ENCODE measurements around the gene RNF144A. TPM values are rescaled to one million over a fixed set of nuclear protein-coding genes. Genes with fewer than 3 reads are reported as not detected.

Gene RNF144A
- total and polyA plus RNA-seq, 2 experiments from 2014 or later: 2.8 to 14.7 TPM

GRCh38 chr2:7037340-7038333 lies 120.4 kb downstream of the RNF144A start:
- Histone ChIP-seq H3K4me1 (ENCODE audit: insufficient read depth) (no peaks in the 10 kb centered on the region), H3K36me3 (ENCODE audit: insufficient read depth) (no peaks in the 10 kb centered on the region), H3K79me2 (replicated peaks; ENCODE audit: insufficient read depth) (no peaks in the 10 kb centered on the region), H3K9me2 (ENCODE audit: insufficient read depth) (no peaks in the 10 kb centered on the region), H3K27me3 (ENCODE audit: insufficient read depth) (no peaks in the 10 kb centered on the region), H4K20me1 (replicated peaks; ENCODE audit: insufficient read depth) (no peaks in the 10 kb centered on the region), H3K4me2 (no peak overlapping the region), H3K4me3 (no peak overlapping the region), H2AFZ (no peak overlapping the region), H3K27ac (ENCODE audit: low read depth) (no peak overlapping the region), H3F3A (replicated peaks; ENCODE audit: low read depth) (no peaks in the 10 kb centered on the region)
- Mint-ChIP-seq H3K27me3 (ENCODE audit: insufficient read depth, low read depth, poor library complexity) (peaks cover 8% of the 10 kb centered on the region), H3K27ac (no peak overlapping the region), H3K9me3 (no peaks in the 10 kb centered on the region; the same call in 2 of the 3 replicates), H3K36me3 (ENCODE audit: low read depth) (peaks cover 4% of the 10 kb centered on the region), H3K4me1 (no peaks in the 10 kb centered on the region), H3K4me3 (no peak overlapping the region)
- peak; percentile 79 to 96 for TF ChIP-seq CTCF (conservative IDR thresholded peaks at IDR 0.05; ENCODE audit: low read depth in 2 of 2)
- no peak for TF ChIP-seq POLR2AphosphoS5 (IDR thresholded peaks at IDR 0.05; ENCODE audit: low read depth)
- DNase-seq (ENCODE audit: low spot score) (peak; percentile 81), ATAC-seq (peak; percentile 96)

GRCh38 chr2:7040547-7040946 lies 123.3 kb downstream of the RNF144A start:
- no peaks in the 10 kb centered on the region; the same call in 2 of the 3 replicates for H3K9me3 Mint-ChIP-seq
- no peak overlapping the region for H3K4me3 ChIP-seq
- no peak for ATAC-seq
- H3K4me1 Mint-ChIP-seq: no peaks in the 10 kb centered on the region
- H3K36me3 Mint-ChIP-seq (ENCODE audit: low read depth): peaks cover 4% of the 10 kb centered on the region
- H3K79me2 ChIP-seq (replicated peaks; ENCODE audit: insufficient read depth): no peaks in the 10 kb centered on the region
- H4K20me1 ChIP-seq (replicated peaks; ENCODE audit: insufficient read depth): no peaks in the 10 kb centered on the region
- no peaks in the 10 kb centered on the region for H3K27me3 ChIP-seq (ENCODE audit: insufficient read depth)
- H3K36me3 ChIP-seq (ENCODE audit: insufficient read depth): no peaks in the 10 kb centered on the region; the same call in 1 of the 2 replicates
- no peaks in the 10 kb centered on the region for H3K4me1 ChIP-seq (ENCODE audit: insufficient read depth)
- peaks cover 8% of the 10 kb centered on the region for H3K27me3 Mint-ChIP-seq (ENCODE audit: insufficient read depth, low read depth, poor library complexity)
- H3K27ac Mint-ChIP-seq: no peak overlapping the region; the same call in 1 of the 2 replicates
- H3K4me2 ChIP-seq: no peak overlapping the region
- no peak overlapping the region for H2AFZ ChIP-seq
- no peak for TF ChIP-seq STAT1 (IDR thresholded peaks at IDR 0.05; ENCODE audit: unreplicated experiment)
- TF ChIP-seq EZH2phosphoT487 (IDR thresholded peaks at IDR 0.05; ENCODE audit: unreplicated experiment): no peak
- no peak for TF ChIP-seq JUNB (IDR thresholded peaks at IDR 0.05; ENCODE audit: unreplicated experiment)
- no peak for TF ChIP-seq CTCF (conservative IDR thresholded peaks at IDR 0.05; ENCODE audit: low read depth in 2 of 2)
- TF ChIP-seq CREB1 (CRISPR knock-in tag; IDR thresholded peaks at IDR 0.05; ENCODE audit: low read depth): no peak
- no peak for TF ChIP-seq REST (IDR thresholded peaks at IDR 0.05; ENCODE audit: unreplicated experiment)
- H3K4me3 Mint-ChIP-seq: no peak overlapping the region
- DNase-seq (ENCODE audit: low spot score): no peak
- no peaks in the 10 kb centered on the region for H3K9me2 ChIP-seq (ENCODE audit: insufficient read depth)
- H3K27ac ChIP-seq (ENCODE audit: low read depth): no peak overlapping the region
- no peaks in the 10 kb centered on the region for H3F3A ChIP-seq (replicated peaks; ENCODE audit: low read depth)
